ENCODE data around the gene KLF13.

DNA sequence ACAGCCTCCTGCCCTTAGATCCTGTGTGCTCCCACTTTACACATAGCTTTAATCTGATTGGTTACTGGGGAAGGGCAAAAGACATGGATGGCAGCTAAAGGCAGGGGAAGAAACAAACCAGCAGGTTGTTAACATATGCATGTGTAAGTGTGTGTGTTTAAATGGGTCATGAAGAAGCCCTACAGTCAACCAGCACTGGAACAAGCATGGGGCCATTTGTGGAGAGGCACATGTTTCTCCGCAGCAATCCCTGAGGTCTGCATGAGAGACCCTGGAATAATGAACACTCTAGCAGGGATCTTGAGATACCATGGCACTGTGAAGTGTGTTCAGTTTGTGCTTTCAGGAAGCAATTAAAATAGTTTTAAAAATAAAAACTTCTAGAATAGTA is 6.0 kb downstream of the KLF13 start:
- TF ChIP-seq, protein P1, sequence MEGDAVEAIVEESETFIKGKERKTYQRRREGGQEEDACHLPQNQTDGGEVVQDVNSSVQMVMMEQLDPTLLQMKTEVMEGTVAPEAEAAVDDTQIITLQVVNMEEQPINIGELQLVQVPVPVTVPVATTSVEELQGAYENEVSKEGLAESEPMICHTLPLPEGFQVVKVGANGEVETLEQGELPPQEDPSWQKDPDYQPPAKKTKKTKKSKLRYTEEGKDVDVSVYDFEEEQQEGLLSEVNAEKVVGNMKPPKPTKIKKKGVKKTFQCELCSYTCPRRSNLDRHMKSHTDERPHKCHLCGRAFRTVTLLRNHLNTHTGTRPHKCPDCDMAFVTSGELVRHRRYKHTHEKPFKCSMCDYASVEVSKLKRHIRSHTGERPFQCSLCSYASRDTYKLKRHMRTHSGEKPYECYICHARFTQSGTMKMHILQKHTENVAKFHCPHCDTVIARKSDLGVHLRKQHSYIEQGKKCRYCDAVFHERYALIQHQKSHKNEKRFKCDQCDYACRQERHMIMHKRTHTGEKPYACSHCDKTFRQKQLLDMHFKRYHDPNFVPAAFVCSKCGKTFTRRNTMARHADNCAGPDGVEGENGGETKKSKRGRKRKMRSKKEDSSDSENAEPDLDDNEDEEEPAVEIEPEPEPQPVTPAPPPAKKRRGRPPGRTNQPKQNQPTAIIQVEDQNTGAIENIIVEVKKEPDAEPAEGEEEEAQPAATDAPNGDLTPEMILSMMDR (IDR thresholded peaks at IDR 0.05): no peak
- no peak for TF ChIP-seq EZH2 (IDR thresholded peaks at IDR 0.05; ENCODE audit: borderline replicate concordance, insufficient read depth, low read depth, low read length, poor library complexity, severe bottlenecking)

All from B cell (primary cell).